OCI-M1 (cell line): Measurements from ENCODE around the gene CCDC183.
"Not testable (repeated sequence)": the region's sequence is repeated elsewhere in the genome, so short reads cannot be mapped to it uniquely, and the experiment has no call there.

Source experiments
- DNase-seq: peaks from one replicate; lab custom pipeline; 2025; lab: John Stamatoyannopoulos, UW

The CCDC183 gene

DNA sequence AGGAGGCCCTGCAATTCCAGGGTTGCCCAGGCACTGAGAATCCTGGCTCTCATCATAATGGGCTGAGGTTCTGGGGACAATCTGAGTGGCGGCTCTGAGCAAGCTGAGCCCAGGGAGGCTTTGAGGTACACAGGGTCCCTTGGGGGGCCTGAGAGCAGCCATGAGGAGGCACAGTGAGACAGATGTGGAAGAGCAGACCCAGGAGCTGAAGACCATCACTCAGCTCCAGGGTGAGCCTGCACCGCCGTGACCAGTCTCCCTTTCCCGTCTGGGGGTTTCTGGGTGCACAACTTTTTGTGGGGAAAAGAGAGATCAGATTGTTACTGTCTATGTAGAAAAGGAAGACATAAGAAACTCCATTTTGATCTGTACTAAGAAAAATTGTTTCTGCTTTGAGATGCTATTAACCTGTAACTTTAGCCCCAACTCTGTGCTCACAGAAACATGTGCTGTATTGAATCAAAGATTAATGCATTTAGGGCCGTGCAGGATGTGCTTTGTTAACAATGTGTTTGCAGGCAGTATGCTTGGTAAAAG lies at the start of gene CCDC183:
Gene CCDC183 (plus strand): TSS at position 101 of the 537 bp plus-strand sequence. CDS start 60 bp downstream, at position 161.
- DNase-seq: no peak

DNA sequence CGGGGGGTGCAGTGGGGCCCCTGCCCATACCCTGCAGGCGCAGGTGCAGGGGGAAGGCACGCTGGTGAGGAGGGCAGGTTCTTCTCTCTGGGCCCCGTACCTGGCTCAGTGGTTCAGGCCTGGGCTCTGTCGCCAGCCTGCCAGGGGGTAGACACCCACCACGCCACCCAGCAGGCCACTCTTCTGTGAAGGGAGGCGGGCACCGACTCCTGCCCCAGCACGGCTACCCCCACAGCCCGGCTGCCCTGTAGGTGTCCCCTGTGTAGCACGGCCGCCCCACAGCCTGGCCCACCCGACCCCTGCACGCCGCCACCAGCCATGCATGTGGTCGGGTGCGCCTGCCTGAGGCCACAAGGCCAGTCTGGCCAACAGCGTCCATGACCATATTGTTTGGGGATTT lies 49.5 kb upstream of the CCDC183 start:
- DNase-seq: no peak

DNA sequence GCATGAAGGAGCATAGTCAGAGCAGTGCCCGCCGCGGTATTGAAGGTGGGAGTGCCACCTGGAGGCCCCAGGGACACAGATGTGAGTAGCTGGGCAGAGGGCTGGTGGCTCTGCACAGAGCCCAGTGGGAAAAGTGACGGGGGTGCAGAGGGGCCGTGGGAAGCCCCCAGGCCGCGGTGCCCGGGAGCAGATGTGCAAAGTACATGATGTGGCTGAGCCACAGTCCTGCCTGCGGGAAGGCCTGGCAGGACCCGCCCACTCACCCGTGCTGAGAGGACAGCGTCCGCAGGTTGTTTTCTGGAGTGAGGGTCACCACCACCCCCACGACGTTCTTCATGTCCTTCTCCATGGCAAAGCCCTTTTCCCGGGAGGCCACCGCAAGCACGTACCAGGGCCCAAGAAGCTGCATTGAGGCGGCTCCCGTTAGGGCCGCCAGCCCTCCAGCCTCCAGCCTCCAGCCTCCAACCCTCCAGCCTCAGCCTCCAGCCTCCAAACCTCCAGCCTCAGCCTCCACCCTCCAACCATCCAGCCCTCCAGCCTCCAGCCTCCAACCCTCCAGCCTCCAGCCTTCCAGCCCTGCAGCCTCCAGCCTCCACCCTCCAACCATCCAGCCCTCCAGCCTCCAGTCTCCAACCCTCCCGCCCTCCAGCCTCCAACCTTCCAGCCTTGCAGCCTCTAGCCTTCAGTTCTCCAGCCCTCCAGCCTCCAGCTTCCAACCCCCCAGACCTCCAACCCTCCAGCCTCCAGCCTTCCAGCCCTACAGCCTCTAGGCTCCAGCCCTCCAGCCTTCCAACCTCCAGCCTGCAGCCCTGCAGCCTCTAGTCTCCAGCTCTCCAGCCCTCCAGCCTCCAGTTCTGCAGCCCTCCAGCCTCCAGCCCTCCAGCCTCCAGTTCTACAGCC lies 48.7 kb upstream of the CCDC183 start:
- DNase-seq: no peak

DNA sequence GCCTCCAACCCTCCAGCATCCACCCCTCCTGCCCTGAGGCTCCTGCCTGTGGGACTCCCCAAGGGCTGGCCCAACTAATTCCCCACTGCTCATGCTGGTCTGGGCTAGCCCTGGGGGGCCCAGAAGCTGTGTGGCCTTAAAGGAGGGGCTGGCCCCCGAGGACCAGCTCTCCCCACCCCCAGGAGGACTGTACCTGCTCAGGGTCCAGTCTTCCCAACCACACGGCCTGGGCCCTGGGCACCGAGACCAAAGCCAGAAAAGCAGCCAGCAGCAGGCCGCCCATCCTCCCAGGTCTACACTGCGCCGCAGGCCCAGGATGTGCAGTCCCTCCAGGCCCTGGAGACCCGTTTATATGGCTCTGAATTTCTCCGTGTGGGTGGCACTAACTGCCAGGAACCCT lies 47.9 kb upstream of the CCDC183 start, which contains the start of gene LCN6:
Gene LCN6 (minus strand): TSS at position 325 of the 400 bp plus-strand sequence. CDS start 42 bp downstream, at position 283.
- no peak for DNase-seq

DNA sequence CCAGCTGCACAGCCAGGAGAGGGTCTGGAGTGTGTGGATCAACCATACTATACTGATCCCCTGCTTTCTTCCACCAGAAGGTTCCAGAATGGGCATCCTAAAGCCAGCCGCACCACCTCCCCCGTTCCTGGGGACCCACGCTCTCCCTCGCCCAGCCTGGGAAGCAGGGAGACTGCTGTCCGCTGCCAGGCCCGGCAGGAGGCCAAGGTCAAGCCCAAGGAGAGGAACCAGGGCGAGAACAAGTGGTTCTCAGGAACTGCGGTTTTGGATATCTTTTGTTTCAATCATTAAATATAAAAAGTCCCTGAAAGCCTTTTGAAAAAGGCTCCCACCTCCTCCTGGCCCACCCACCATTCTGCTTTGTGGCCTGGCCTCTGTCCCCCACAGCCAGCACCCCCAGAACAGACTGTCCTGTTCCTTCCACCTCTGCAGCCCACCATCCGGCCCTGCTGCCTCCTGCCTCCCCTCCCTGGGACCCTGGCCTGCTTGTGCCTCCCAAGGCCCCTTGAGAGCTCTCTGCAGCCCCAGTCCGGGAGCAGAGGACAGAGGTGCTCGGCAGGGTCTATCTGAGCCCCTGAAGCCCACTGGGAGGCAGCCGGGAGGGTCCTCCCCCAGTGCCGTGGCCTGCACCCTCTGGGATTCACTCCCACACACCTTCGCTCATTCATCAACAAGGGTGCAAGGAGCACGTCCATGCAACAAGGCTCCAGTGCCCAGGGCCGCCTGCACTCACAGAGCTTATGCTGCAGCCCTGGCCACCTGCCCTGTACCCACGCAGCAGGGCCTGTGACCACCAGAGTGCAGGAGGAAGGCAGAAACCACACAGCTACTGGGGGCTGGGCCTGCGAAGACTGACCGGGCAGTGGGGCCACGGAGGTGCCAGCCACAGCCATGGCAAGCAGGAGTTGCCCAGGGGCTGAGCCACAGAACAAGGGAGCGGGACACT lies 47.2 kb upstream of the CCDC183 start:
- no peak for DNase-seq

DNA sequence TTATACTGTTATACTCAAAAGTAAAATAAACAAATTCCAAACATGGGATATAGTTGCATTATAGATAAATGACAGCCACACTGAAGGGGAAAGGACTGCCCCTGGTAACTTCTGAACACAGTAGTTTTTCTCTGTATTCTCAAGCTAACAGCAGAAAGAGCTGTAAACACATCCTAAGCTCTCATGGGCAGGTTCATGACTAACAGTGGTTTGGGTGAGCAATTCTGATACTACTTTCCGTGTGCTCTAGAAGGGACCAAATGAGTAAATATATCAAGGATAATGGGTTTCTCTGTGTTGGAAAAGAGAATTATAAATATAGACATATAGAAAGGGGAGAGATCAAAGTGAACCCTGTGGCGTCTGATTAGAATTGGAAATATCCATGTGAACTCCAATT lies 45.6 kb upstream of the CCDC183 start:
- no peak for DNase-seq

DNA sequence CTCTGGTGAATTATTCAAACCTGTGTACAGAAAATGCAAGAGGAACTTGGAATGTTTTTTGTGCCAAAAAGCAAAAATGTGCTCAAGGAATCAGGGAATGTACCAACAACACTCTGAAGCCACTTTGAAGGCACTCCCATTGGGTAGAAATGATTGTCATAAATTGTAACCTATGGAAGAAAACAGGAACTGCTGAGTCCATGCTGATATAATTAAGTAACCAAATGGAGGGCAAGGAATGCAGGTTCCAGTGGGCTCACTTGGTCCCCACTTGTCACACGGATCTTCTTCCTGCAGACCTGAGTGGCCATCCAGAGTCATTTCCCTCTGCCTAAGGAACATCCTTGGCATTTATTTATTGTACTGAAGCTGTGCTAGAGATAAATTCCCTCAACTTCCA lies 44.9 kb upstream of the CCDC183 start:
- DNase-seq: peak; percentile 12

DNA sequence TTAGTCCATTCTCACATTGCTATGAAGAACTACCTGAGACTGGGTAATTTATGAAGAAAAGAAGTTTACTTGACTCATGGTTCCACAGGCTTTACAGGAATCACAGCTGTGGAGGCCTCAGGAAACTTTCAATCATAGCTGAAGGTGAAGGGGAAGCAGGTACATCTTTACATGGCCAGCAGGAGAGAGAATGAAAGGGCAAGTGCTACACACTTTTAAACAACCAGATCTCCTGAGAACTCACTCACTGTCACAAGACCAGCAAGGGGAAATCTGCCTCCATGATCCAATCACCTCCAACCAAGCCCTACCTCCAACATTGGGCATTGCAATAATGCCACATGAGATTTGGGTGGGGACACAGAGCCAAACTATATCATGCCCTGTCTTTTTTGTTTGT lies 44.3 kb upstream of the CCDC183 start:
- no peak for DNase-seq

DNA sequence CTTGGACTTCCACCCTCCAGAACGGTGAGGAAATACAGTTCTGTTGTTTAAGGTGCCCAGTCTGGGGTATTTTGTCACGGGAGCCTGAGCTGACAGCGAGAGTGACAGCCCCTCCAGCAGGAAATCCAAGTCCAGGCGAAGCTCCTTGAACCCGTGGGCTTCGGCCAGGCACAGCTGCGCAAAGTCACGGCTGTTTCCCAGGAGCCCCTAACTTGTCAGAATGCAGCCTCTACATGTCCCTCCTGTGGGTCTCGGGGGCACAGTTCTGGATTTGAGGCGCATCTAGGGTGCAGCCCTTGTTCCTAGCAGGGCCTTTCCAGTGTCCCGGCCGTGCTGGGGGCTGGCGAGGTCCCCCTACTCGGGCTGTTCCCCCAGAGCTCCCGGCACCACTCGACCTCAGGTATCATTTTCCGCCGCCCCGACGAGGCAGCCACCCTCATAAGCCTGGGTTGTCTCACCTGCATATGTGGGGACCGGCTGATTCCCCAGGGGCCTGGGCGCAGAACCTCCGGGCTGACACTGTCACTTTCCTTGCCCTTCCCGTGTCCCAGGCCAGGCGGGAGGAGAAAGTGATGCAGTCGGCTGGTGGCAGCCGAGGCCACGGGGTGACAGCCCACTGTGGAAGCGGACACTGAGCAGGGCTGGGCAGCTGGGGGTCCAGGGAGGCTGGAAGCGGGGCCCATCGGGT lies 42.6 kb upstream of the CCDC183 start:
- DNase-seq: no peak

DNA sequence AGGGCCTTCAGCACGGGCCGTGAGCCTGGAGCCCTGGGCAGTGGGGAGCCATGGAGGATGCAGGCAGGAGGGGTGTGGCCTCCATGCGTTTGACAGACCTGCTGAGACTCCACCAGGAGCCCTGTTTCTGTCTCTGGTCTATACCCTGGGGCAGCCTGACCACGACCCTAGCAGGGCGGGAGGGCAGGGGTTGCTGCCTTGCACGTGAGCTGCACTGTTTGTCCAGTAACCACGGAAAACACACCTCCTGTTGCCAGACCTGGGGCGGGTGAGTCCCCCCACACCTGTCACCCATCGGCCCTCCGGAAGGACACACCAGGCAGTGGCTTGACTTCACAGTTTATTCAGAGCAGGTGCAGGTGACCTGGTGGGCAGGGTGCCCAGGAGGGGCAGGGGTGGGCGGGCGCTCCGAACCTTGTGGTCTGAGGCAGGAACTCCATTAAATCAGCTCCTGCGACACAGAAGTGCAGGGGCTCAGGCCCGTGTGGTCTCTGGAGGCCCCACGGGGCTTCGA lies 42.0 kb upstream of the CCDC183 start:
- DNase-seq: no peak

DNA sequence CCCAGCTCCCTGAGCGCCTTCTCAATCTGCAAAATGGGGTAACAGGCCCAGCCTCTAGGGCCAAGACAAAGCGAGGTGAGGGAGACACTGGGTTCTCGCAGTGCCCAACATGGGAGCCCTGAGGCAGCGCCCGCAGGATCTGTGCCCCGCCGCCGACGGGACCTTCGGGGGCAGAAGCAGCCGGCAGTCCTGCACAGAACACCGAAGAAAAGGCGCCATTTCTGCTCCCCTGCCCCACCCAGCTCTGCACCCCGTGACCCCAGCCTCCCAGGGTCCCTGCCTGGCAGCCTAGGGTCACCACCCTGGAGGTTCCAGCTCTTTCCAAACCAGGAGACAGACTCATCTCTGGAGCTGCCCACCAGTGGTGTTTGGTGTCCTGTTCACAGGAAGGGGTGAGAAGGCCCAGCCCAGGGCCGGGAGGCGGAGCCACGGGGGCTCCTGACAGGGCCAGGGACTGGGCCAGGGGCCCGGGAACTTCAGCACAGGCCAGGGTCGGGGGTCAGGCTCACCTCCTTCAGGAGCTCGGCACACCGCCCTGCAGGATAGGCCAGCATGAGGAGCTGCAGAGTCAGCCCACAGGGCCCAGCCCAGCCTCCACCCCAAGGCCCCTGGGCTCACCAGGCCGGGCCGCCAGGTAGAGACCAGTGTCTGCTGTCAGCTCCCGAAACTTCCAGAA lies 41.4 kb upstream of the CCDC183 start:
- no peak for DNase-seq

DNA sequence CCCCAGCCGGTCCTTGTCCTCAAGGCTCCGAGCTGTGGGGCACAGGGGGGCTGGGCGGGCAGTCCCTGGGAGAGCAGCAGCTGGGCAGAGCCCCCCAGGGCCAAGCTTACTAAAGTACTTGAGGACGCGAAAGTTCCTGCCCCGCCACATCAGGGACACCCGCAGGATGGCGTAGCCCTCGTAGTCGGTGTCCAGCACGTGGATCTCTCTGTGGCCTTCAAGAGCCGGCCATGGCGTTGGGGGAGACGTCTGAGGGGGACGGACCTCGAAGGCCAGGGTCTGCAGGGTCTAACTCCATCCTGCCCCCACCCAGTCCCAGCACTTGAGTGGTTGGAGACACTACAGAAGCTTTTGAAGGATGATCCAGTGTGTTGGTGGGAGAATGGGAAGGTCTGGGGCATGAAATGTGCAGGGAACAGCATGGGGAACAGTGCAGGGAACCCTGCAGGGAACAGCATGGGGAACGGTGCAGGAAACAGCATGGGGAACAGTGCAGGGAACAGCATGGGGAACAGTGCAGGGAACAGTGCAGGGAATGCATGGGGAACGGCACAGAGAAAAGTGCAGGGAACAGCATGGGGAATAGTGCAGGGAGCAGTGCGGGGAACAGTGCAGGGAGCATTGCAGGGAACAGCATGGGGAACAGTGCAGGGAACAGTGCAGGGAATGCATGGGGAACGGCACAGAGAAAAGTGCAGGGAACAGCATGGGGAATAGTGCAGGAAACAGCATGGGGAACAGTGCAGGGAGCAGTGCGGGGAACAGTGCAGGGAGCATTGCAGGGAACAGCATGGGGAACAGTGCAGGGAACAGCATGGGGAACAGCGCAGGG lies 40.6 kb upstream of the CCDC183 start:
- not testable (repeated sequence) for DNase-seq

DNA sequence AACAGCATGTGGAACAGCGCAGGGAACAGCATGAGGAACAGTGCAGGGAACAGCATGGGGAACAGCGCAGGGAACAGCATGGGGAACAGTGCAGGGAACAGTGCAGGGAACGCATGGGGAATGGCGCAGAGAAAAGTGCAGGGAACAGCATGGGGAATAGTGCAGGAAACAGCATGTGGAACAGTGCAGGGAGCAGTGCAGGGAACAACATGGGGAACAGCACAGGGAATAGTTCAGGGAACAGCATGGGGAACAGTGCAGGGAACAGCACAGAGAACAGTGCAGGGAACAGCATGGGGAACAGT lies 40.1 kb upstream of the CCDC183 start:
- no peak for DNase-seq

DNA sequence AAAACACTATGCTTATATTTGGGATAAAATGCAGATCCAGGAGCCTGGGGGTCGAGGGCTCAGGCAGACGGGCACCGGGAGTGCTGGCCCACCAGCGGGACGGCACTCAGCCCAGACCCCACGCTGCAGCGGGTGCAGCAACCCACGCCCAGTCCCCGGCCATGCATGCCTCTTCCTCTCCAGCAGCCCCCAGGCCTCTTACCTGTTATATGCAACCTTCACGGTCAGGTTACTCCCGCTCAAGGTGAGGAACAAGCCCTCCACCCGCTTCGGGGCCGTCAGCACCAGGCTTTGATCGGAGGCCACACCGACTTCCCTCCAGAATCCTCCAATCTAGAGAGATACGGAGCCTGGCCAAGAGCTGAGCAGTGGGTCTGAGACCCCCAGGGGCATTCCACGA lies 39.3 kb upstream of the CCDC183 start:
- no peak for DNase-seq

DNA sequence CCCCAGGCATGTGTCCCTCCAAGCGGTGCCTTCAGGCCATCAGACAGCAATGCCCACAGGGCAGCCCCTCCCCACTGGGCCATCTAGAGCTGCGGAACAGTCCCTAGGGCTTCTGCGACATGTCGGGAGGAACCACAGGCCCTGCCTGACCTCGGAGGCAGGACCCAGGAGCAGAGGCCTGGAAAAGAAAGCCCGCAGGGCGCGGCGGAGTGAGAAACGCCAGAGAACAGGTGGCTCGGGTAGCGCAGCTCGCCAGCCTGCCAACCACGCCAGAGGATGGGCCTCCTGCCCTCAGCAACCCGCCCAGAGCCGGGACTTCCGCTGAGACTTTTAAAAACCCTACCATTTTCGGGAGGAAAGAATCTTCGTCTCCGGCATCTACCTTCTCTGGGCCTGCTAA lies 38.8 kb upstream of the CCDC183 start:
- no peak for DNase-seq

DNA sequence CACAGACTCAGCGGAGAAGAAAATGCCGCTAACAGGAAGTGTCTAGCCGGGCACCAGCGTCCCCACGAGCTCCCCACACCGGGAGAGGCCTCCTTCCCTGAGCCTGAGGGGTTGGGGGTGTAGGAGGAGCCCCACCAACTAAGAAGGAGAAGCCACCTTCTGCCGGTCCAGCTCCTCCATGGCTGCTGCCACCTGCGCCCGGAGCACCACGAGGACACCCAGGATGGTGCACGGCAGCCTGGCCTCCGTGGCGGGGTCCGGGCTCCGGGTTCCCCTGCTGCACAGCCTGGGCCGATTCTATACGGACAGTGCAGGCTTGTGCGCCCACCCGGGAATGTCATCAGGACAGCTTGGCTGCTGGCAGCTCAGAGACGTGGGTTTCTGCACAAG lies 38.4 kb upstream of the CCDC183 start:
- DNase-seq: no peak

DNA sequence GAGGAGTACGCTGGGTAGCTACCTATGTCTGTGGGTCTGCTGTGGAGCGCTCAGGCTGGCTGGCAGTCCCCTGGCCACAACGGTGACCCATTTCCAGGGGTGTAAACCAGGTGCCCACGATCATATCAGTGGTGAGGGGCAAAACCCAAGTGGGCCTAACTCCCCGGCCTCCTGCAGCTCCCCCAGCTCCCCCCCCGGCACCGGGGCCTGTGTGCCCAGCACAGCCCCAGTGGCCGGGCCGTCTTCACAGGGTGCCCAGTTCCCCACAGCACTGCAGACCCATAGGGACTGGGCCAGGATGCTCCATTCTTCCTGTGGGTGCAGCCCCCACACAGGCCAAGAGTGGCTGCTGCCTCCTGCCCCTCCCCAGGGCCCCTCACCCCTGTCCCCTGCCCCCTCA lies 37.1 kb upstream of the CCDC183 start:
- no peak for DNase-seq

DNA sequence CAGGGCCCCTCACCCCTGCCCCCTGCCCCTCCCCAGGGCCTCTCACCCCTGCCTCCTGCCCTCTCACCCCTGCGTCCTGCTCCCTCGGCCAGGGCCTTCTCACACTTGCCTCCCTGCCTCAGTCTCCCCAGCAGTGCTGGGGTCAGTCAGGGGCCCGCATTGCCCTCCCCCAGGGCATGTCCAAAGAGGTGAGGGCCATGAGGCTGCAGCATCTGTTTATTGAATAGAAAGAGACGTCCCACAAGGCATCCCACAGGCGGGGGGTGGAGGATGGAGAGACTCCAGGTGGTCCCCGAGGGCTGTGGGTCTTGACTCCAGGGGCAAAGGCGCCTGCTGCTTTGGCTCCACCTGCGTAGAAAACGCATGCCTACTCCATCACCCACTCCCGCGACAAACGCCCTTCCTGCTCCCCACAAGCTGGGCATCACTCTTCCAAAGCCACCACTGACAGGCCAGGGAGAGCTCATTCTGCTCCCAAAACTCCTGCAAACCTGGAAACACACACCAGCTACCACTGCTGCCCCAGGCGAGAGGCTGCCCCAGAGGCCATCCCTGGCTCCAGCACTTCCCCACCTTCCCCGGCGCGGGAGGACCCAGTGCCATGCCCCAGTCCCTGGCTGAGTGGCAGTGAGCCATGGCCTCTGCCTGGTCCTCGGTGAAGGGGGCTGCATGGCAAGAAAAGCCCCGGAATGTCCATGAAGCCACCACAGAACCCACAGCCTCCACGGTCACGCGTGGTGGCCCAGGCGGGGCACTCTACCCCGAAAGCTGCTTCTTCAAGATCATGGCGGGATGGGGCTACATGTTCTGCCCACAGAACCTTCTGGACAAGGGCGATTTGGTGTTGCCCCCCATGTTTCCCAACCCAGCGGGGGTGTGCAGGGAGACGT lies 36.5 kb upstream of the CCDC183 start:
- no peak for DNase-seq

DNA sequence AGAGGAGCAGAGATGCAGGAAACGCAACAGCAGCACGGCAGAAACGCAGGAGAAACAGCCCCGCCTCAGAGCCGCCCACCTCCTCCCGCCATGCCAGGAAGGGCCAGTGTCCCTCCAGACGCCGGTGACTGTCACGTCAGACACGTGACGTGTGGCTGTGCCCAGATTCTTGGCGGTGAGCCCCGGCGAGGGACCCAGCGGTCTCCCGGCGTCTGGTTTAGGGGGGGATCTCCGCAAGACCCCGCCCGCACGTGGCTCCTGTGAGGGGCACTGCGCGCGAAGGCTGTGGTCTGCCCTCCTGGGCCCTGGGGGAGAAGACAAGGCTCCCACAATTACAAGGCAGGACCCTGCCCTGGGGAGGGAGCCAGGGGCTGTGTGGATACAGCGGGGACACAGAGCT lies 35.7 kb upstream of the CCDC183 start:
- DNase-seq: no peak
